IPS-18a (cell line): ENCODE data around the gene EXOC6.

Experiments
- H3K27ac ChIP-seq: one replicate; pipeline ENCODE4 v1.5.1; 2013; ENCODE audit warnings: low read length
- H3K27me3 ChIP-seq: one replicate; pipeline ENCODE4 v1.6.1; 2013; ENCODE audit warnings: mild to moderate bottlenecking, low read length; ENCODE audit not compliant: control insufficient read depth, insufficient read depth
- H3K36me3 ChIP-seq: one replicate; pipeline ENCODE4 v1.6.1; 2013; ENCODE audit warnings: low read depth, low read length; ENCODE audit not compliant: control insufficient read depth
- H3K4me1 ChIP-seq: one replicate; pipeline ENCODE4 v1.6.1; 2013; ENCODE audit warnings: low read depth, low read length; ENCODE audit not compliant: control insufficient read depth
- H3K4me3 ChIP-seq: one replicate; pipeline ENCODE4 v1.5.1; 2013; ENCODE audit warnings: low read length
- H3K9ac ChIP-seq: one replicate; pipeline ENCODE4 v1.6.1; 2013; ENCODE audit warnings: mild to moderate bottlenecking, low read length, moderate library complexity
- H3K9me3 ChIP-seq: one replicate; pipeline ENCODE4 v1.6.1; 2013; ENCODE audit warnings: low read depth, low read length; ENCODE audit not compliant: control insufficient read depth

Gene EXOC6

GRCh38 chr10:93032105-93032808 lies 183.9 kb downstream of the EXOC6 start:
- Histone ChIP-seq H3K4me1 (peaks cover 11% of the 10 kb centered on the region), H3K9ac (no peak overlapping the region), H3K4me3 (no peak overlapping the region), H3K27me3 (no peaks in the 10 kb centered on the region), H3K36me3 (no peaks in the 10 kb centered on the region), H3K9me3 (no peaks in the 10 kb centered on the region), H3K27ac (no peak overlapping the region)

- H3K4me3 ChIP-seq: no peak overlapping the region
- peaks cover 11% of the 10 kb centered on the region for H3K4me1 ChIP-seq
- H3K9ac ChIP-seq: no peak overlapping the region
- no peaks in the 10 kb centered on the region for H3K9me3 ChIP-seq
- no peak overlapping the region for H3K27ac ChIP-seq
- H3K27me3 ChIP-seq: no peaks in the 10 kb centered on the region
- no peaks in the 10 kb centered on the region for H3K36me3 ChIP-seq
Observed at GRCh38 chr10:93032809-93033137, 184.5 kb downstream of the EXOC6 start.

GRCh38 chr10:93034426-93034825 lies 186.1 kb downstream of the EXOC6 start:
- Histone ChIP-seq H3K9ac (no peak overlapping the region), H3K9me3 (no peaks in the 10 kb centered on the region), H3K36me3 (no peaks in the 10 kb centered on the region), H3K4me3 (no peak overlapping the region), H3K27me3 (no peaks in the 10 kb centered on the region), H3K27ac (no peak overlapping the region), H3K4me1 (peaks cover 13% of the 10 kb centered on the region)

GRCh38 chr10:93039110-93039509 lies 190.8 kb downstream of the EXOC6 start:
- Histone ChIP-seq H3K27me3 (no peaks in the 10 kb centered on the region), H3K36me3 (no peaks in the 10 kb centered on the region), H3K9ac (no peak overlapping the region), H3K9me3 (no peaks in the 10 kb centered on the region), H3K4me3 (no peak overlapping the region), H3K4me1 (peaks cover 4% of the 10 kb centered on the region), H3K27ac (no peak overlapping the region)

GRCh38 chr10:93039721-93040120 lies 191.4 kb downstream of the EXOC6 start:
- Histone ChIP-seq H3K36me3 (no peaks in the 10 kb centered on the region), H3K27me3 (no peaks in the 10 kb centered on the region), H3K4me3 (no peak overlapping the region)

GRCh38 chr10:93054486-93054885 lies 206.2 kb downstream of the EXOC6 start:
- Histone ChIP-seq H3K9me3 (no peaks in the 10 kb centered on the region), H3K4me1 (peaks cover 15% of the 10 kb centered on the region), H3K36me3 (no peaks in the 10 kb centered on the region), H3K9ac (no peak overlapping the region), H3K27ac (no peak overlapping the region), H3K4me3 (no peak overlapping the region), H3K27me3 (peaks cover 19% of the 10 kb centered on the region)

More at GRCh38 chr10:93039721-93040120, 191.4 kb downstream of the EXOC6 start:
- Histone ChIP-seq H3K27ac (no peak overlapping the region), H3K9ac (no peak overlapping the region), H3K4me1 (peaks cover 4% of the 10 kb centered on the region), H3K9me3 (no peaks in the 10 kb centered on the region)

- no peaks in the 10 kb centered on the region for H3K36me3 ChIP-seq
- H3K4me1 ChIP-seq: peaks cover 14% of the 10 kb centered on the region
- no peaks in the 10 kb centered on the region for H3K9me3 ChIP-seq
- peaks cover 55% of the 10 kb centered on the region for H3K27me3 ChIP-seq
- no peak overlapping the region for H3K4me3 ChIP-seq
- no peak overlapping the region for H3K9ac ChIP-seq
- H3K27ac ChIP-seq: no peak overlapping the region
Observed at GRCh38 chr10:93058139-93058538, 209.8 kb downstream of the EXOC6 start.

- Histone ChIP-seq H3K4me3 (peak within 1 kb of the TSS; percentile 51), H3K9me3 (no peaks in the 10 kb centered on the region), H3K27me3 (peaks cover 76% of the 10 kb centered on the region), H3K9ac (no peak within 1 kb of the TSS), H3K27ac (no peak within 1 kb of the TSS), H3K4me1 (peaks cover 11% of the 10 kb centered on the region), H3K36me3 (no peaks in the 10 kb centered on the region)
Observed at GRCh38 chr10:93059975-93060886, 211.9 kb downstream of the EXOC6 start, which contains the start of gene CYP26C1. Gene CYP26C1, plus strand, starts transcription at chr10:93060798. Its CDS starts 466 bp downstream, at chr10:93061264.

GRCh38 chr10:93060887-93061593 lies 212.7 kb downstream of the EXOC6 start:
- Histone ChIP-seq H3K9ac (no peak overlapping the region), H3K36me3 (no peaks in the 10 kb centered on the region), H3K9me3 (no peaks in the 10 kb centered on the region), H3K27ac (no peak overlapping the region), H3K4me1 (peaks cover 10% of the 10 kb centered on the region), H3K27me3 (peaks cover 84% of the 10 kb centered on the region), H3K4me3 (peak overlapping the region; percentile 51)

GRCh38 chr10:93061594-93062513 lies 213.5 kb downstream of the EXOC6 start:
- Histone ChIP-seq H3K4me3 (peak overlapping the region; percentile 32), H3K36me3 (no peaks in the 10 kb centered on the region), H3K27me3 (peaks cover 92% of the 10 kb centered on the region)

More at GRCh38 chr10:93061594-93062513, 213.5 kb downstream of the EXOC6 start:
- no peak overlapping the region for H3K27ac ChIP-seq
- H3K9ac ChIP-seq: no peak overlapping the region
- peaks cover 8% of the 10 kb centered on the region for H3K4me1 ChIP-seq
- H3K9me3 ChIP-seq: no peaks in the 10 kb centered on the region
